C4-2B (cell line): ENCODE data around the gene DHX34.

Experiments used
- CTCF ChIP-seq: fragments of 450-650 bp; conservative IDR thresholded peaks from 2 replicates; pipeline ENCODE4 v1.5.1; 2017; ENCODE audit warnings: mild to moderate bottlenecking
- ZFX ChIP-seq: fragments of 450-650 bp; IDR thresholded peaks from 2 replicates; pipeline ENCODE4 v1.6.1; 2017

GRCh38 chr19:47356900-47357299 lies 7.8 kb downstream of the DHX34 start:
- TF ChIP-seq CTCF: no peak
- TF ChIP-seq ZFX: no peak
